Measurements from ENCODE around the gene PAPPA. TPM values are rescaled to one million over a fixed set of nuclear protein-coding genes. Genes with fewer than 3 reads are reported as not detected.

The PAPPA gene
- total and polyA plus RNA-seq, 9 of the 15 experiments (the other 6 are each of a cell fraction or from before 2014, with no cell fraction given) = 0.06 to 0.18 (median 0.11) TPM

- TF ChIP-seq ELK3 (CRISPR knock-in tag; IDR thresholded peaks at IDR 0.05) (no peak), HDAC6 (IDR thresholded peaks at IDR 0.05; ENCODE audit: low read depth, low read length) (no peak)
Observed at GRCh38 chr9:116434314-116434713, 280.7 kb downstream of the PAPPA start (continued).

- ChIA-PET POLR2A (interaction anchor here (1.7 kb wide), 1 partner anchor 13 kb away, joined by 5 read pairs; no protein-coding TSS in a partner anchor), CTCF (ENCODE audit: low intra/inter-chr PET ratio) (no interaction called here)
- intact Hi-C loops (cut with micrococcal nuclease) = loop anchor here (2.0 to 5.0 kb wide), 3 partner anchors 13 to 78 kb away; no protein-coding TSS in a partner anchor
- Histone ChIP-seq H3K36me3 (ENCODE audit: control insufficient read depth, insufficient read depth, low read length) (no peaks in the 10 kb centered on the region), H3K9me3 (replicated peaks; ENCODE audit: control insufficient read depth, insufficient read depth, low read depth, low read length) (no peaks in the 10 kb centered on the region), H3K9ac (ENCODE audit: insufficient read depth in 1 of 2, low read depth in 2 of 2, low read length in 2 of 2) (no peak overlapping the region), H3K79me2 (ENCODE audit: control insufficient read depth, insufficient read depth, low read length) (no peaks in the 10 kb centered on the region), H3K4me3 (no peak overlapping the region), H4K20me1 (replicated peaks; ENCODE audit: control insufficient read depth, insufficient read depth, low read length) (no peaks in the 10 kb centered on the region), H3K4me2 (ENCODE audit: insufficient read depth, low read length) (no peak overlapping the region), H2AFZ (ENCODE audit: low read depth, low read length) (no peak overlapping the region), H3K4me1 (replicated peaks in 1 of 2; ENCODE audit: control insufficient read depth in 2 of 2, insufficient read depth in 2 of 2, low read length in 2 of 2) (peaks cover 8 to 21% of the 10 kb centered on the region in 2 experiments), H3K27ac (ENCODE audit: extremely low read depth, low read depth, low read length) (no peak overlapping the region), H3K27me3 (ENCODE audit: control insufficient read depth in 2 of 2, insufficient read depth in 2 of 2, low read length in 2 of 2) (no peaks in the 10 kb centered on the region), H3K9me1 (ENCODE audit: control insufficient read depth, insufficient read depth, low read length) (no peaks in the 10 kb centered on the region)
- no peak for FAIRE-seq
- 58% methylated on average over 4 of the region's 4 CpGs for WGBS (ENCODE audit: insufficient coverage, low coverage, missing lambda C conversion rate)
- in situ Hi-C loops (cut with MboI) = no loop called here
- no peak for TF ChIP-seq ZBTB26 (CRISPR knock-in tag; IDR thresholded peaks at IDR 0.05)
- no peak for TF ChIP-seq NR2C1 (IDR thresholded peaks at IDR 0.05)
- TF ChIP-seq NR2C1 (tag; IDR thresholded peaks at IDR 0.05) = no peak
- no peak for TF ChIP-seq SLC30A9 (CRISPR knock-in tag; IDR thresholded peaks at IDR 0.05)
- no peak for TF ChIP-seq NBN (IDR thresholded peaks at IDR 0.05; ENCODE audit: low read depth)
- no peak for TF ChIP-seq SAFB2 (IDR thresholded peaks at IDR 0.05; ENCODE audit: borderline replicate concordance, low read depth, low read length, severe bottlenecking)
- DNase-seq (ENCODE audit: extremely low read depth in 1 of 4, low spot score in 3 of 4) = no peak
- no TSS peak for BruUV-seq (replicated peaks)
- ATAC-seq = no peak
Observed at GRCh38 chr9:116435706-116436105, 282.1 kb downstream of the PAPPA start.
